GM18519 (cell line): ENCODE measurements around the gene ATP9A.

ENCODE experiments used
- ATAC-seq: cut with Tn5 transposase; IDR thresholded peaks from one replicate; pipeline ENCODE4 v1.9.1; 2021; ENCODE audit warnings: mild to moderate bottlenecking, moderate library complexity; ENCODE audit not compliant: unreplicated experiment, low FRiP score

The ATP9A gene

DNA sequence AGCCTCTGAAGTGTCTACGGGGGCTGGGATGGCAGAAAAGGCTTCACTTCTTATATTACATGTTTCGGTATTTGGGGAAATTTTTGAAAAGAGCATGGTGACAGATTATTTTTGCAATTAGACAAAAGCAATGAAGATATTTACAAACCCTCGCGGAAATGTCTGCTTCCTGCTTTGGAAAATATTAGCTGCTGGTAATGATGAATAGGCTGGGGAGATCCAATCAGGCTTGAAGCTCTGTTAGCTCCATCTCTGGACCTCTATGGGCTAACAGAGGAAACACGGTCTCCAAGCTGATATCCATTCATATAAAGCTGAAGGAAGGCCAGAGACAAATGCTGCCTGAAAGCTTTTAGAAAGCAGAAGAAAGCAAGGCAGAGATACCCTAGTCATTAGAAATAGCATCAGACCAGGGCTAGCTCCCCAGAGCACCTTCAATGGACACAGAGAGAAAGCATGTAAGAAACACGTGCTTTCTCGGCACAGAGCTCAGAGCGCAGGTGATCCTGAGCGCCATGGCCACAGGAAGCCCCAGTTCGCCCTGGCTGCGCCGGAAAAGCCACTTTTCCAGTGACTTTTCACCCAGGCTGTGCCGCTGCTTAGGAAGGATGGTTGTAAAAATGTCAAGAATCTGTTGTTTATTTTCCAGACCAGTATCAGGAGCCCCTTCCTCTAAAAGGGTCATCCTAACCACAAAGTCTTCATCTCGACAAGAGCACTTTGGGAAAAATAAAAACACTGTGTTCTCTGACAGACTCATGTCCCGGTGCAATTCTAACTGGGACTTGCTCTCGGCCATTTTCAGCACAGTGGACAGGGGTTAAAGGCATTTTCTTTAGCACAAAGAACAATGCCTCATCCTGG is 157.2 kb downstream of the ATP9A start:
- ATAC-seq: no peak

GRCh38 chr20:51610111-51610510 is 158.1 kb downstream of the ATP9A start:
- ATAC-seq: no peak

DNA sequence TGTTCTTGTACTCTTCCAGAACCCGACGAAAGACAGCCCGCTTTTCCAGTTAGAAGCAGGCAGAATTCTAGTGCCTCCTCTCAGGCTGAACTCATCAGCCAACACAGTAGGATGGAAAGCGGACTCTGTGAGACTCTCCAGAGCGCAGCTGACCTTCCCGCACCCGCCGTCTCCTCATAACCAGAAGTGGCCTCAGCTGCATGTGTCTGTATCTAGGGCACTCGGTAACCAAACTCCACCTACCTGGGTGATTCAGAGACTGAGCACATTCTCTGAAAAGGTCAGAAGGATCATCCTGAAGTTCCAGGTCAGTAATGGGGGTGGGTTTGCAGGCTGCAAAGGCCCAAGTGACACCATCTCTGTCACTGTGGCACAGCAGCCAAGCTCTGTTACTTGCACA is 158.9 kb downstream of the ATP9A start:
- no peak for ATAC-seq

- ATAC-seq: no peak
Measured at GRCh38 chr20:51608061-51608460, 160.1 kb downstream of the ATP9A start.

DNA sequence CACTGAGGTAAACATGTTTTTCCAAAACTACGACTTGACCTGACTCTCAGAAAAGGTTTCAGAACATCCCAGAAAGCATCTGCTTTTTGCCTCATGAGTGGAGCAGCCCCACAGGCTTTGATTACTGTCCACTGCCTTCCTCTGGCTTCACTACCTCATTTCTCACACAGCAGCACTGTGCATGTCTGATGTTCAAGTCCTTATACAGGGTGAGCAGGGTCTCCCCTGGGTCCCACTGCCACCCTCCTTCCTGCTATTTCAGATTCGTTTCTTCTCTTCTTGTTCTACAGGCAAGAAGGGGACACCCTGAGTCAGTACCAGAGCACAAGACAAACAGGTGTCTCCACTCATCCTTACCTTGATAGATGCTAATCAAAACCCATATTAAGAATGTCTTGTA is 161.0 kb downstream of the ATP9A start:
- no peak for ATAC-seq

DNA sequence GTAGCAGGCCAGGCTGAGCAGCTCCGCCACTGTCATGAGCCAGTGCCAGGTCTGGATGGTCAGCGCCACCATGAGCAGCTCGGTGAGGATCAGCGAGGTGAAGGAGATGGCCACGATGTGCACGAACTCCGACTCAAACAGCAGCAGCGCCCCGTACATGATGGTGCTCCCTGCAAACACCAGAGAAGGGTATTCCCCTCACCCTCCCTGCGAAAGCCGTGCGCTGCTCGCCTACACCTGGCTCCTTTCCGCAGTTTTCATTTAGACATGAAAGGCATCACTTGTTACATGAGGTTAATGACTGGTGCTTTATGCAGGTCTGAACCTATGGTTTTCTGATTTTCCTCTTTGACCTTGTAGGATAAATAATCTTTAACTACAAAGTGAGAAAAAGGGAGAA is 163.3 kb downstream of the ATP9A start:
- ATAC-seq: no peak

DNA sequence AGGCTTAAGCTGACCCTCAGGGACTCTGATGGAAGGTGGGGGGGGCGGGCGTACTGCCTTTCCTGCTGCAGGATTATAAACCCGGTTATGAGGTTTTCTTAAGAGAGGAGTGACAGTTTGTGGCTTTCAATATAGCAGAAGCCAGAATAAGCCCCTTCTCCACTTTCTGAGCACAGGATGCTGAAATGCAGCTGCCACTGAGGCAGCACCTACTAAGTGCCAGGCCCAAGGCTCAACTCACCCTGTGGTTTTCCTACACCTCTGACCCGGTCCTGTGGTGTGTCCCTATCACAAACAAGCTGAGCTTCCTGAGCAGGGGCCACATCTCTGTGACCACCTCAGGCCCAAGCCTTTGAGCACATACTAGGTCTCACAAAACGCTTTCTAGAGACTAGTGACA is 166.1 kb downstream of the ATP9A start:
- no peak for ATAC-seq

DNA sequence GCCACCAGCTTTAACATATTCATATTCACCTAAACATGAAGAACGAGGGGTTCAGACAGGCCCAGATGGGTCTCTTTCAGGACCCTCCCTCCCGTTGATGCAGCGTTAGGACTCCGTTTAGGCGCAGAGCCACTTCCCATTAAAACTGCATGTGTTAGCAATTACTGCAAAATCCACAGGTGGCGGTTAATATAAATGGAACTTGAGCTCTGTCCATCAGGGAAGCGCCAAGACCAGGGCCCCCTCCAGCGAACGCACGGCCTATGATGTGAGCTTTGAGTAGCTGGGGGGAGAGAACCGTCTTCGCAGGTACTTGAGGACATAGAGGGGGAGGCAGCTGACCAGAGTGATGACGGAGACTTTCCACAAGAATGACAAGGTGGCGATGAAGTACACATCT is 167.2 kb downstream of the ATP9A start:
- no peak for ATAC-seq

- ATAC-seq: no peak
Measured at GRCh38 chr20:51600016-51600420, 168.2 kb downstream of the ATP9A start.

DNA sequence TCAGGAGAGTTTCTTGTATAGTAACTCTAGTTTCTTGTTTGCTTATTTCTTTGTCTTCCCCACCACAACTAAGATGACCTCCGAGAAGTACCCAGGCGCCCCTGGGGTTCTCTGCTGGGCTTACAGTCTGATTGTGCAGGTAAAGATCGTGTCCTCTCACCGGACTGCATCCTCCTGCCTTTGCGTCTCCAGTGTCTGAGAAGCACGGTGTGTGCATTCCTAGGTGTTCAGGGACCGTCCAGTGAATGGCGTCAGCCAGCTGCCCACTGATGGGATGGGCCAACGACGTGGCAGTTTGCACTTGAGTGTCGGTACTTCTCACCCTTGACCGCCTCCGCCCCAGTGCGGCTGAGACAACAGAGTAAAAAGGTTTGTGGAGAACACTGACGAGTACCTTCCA is 169.6 kb downstream of the ATP9A start:
- ATAC-seq: no peak

DNA sequence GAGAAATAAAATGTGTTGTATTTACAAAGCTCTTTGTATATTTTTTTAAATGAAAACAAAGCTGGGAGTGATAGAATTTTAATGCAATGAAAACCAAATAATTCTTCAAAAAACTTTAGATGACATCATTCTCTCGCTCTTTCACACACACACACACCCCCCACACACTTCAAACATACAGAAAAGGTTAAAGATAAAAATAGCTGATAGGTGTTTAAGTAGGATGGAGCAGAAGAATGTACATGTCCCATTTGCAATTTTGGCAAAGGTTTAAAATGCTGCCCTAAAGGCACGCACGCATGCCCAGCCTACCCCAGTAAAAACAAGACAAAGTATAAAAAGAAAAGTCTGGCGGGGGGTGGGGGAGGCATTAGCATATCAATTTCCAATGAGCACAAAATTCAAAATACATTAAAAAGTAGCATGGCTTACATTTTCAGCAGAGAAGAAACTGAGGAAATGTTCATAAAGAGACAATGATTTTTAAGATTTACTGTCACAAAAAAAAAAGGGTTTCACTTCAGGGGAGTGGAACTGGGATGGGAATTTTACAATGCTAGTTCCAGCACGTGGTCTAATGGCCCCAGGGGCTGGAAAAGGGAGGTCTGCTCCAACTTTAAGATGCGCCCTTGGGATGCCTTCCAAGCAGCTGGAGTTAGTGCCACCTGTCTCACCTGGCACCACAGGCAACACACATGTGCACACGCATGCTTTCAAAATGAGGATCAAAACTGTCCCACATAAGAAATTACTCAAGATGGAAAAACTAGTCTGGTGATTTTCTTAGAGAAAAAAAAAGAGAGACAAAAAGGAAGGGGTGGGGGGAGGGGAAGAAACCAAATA is 170.6 kb downstream of the ATP9A start:
- no peak for ATAC-seq

DNA sequence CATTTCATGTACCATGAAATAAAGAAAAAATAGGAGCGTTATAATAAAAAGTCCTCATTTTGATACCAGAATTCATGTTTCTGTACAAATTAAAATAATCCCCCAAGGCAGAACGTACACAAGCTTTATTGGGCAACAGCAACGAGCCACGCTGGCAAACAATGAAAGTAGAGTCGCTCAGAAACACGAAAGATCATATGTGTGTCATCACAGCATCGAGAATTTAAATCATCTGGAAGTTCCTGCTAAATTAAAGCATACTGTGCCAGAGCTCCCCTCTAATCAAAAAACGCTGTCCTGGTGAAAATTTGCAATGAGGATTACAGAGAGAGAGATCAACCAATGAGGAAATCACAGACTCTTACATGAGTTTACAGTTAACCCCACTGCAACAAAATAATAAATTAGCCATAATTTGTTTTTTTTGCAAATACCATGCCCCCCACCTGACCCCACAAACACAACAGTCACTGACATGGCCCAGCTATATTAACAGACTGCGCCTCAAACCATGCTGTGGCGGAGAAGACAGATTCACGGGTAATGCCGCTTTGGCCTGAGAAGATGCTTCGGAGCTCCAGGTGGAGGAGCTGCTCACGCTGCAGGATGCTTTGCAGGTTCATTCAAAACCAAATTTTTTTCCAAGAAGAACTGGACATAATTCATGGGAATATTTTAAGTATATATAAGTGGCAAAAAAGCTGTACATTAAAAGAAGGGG is 171.4 kb downstream of the ATP9A start:
- ATAC-seq: no peak

GRCh38 chr20:51595744-51596143 is 172.4 kb downstream of the ATP9A start:
- no peak for ATAC-seq

DNA sequence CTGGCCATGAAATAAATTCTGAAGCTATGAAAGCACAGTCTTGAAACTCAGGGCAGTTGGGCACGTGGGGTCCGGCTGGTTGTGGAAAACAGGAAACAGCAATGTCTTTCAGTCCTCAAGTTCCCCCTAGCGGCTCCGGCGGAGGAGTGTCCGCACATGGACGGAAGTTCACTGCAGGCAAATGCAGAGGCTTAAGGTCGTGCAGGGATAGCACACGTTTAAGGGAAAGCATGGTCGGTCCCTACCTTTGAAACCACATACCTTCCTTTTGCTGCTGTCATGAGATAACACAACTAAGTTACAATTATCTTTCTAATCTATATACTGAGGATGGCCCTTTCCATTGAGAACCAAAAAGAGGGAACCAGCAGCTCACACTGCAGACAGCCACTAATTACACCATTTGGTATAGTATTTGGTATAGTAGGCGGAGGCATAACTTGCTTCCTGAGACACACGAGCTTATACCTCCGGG is 173.1 kb downstream of the ATP9A start:
- peak; percentile 90 for ATAC-seq

DNA sequence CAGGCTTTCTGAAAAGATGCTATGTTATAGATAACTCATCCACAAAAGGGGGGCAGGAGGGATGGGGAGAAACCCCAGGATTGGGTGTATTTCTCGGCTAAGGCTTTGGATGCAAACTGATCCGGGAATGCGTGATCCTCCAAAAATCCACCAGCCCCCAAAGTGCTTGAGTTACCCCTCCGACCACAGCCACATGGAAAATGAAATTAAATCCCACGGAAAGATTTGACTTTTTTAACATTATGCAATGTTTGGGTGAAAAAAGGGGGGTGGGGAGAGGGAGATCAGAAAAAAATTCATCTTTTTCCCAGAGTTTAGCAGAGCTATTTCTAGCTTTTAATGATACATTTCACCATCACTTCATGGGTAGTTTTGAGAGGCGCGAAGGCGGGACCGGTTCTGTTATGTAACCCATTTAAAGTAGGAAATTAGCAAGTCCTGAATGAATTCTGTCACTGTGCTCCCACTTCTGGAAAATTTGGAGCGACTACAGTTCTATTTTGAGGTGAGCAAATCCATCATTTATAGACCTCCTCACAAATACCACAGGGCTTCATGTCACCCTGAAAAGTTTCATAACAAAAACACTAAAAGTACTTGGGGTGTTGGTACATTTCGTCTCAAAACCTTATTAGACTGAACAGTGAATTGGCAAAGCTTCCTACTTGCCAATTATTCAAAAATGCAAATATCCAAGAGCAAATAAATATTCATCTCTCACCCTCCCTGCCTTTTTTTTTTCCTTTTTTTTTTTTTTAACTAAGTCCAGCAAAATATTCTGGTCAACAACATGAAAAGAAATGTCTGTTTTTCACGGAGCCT is 173.7 kb downstream of the ATP9A start:
- ATAC-seq: no peak

DNA sequence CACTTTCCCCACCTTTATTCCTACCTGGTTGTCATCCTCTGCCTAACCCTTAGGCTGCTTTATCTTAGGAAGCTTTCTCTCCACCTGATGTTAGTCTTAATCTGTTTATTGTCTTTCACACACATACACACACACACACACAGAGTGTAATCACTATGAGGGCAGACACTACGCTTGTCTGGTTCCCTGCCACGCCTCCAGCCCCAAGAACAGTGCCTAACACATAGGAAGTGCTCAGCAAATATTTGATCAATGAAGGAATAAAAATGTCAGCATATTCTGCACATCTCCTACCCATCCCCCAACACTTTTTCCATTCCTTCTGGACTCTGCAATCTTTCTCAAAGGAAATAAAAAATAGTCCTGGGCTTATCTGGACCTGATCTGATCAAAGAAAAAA is 174.6 kb downstream of the ATP9A start:
- no peak for ATAC-seq

DNA sequence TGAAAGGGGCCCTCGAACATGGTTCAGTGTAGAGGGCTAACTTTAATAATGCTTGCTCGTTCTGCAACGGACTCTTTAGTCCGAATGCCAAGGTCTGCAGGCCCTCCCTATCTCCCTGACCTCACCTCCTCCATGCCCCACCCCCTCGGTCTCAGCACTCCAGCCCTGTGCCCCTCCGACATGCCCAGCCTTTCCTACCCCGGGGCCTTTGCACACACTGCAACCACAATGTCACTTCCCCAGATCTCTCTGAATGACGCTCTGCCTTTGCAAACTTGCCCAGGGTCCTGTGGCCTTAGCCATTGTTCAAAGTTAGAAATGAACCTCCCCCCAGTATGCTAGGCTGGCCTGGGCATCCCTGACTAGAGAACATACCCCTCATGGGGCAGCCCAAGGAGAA is 175.6 kb downstream of the ATP9A start:
- no peak for ATAC-seq

DNA sequence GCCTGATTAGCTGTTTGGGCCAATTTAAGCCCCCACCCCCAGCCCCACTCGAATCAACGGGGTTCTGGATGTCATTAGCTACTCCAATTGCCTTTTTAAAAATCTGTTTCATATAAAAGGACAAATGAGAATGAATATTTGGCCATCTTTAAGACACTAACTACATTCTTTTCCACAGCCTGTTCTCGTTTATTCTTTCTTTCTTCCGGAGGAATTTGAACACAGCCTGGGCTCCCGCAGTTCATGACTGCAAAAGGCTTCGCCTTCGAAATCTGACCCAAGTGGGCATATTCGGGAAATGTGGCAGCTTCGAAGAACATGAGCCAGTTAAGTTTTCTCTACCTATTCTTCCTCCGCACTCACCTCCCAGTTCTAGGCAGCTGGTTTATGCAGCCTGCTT is 176.3 kb downstream of the ATP9A start:
- no peak for ATAC-seq

DNA sequence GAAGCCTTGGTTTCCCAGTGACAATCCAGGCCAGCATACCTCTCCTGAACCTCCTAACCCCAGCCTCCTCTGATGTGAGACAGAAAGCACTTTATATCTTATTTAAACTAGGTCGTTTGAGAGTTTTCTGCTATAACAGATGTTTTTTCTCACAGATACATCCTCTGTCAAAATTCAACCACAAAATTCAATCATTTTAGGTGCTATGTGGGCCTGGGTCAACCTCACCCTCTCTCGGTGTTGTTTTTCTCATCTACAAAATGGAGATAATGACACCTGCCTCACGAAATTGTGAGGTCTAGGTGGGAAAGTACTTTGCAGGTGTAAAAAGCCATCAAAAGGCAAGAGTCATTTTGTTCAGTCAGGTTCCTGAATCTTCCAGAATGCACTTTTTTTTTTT is 179.4 kb downstream of the ATP9A start:
- no peak for ATAC-seq

DNA sequence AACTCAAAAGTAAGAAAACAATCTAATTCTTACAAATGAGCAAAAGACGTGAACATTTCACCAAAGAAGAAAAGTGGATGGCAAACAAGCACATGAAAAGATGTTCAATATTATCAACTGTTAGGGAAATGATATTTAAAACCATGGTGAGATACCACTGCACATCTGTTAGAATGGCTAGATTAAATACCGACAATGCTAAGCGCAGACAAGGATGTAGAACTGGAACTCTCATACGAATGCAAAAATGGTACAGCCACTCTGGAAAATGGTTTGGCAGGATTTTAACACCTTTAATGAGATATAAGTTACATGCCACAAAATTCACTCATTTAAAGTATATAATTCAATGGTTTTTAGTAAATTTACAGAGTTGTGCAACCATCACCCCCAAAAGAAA is 181.0 kb downstream of the ATP9A start:
- ATAC-seq: no peak
